GM12873 (cell line): ENCODE results near the gene IFNL4.

Source experiments
- CTCF ChIP-seq: IDR thresholded peaks from 2 replicates; pipeline ENCODE4 v1.5.1; 2012; ENCODE audit warnings: low read depth, mild to moderate bottlenecking, moderate library complexity, low read length, control low read depth; ENCODE audit not compliant: insufficient read depth; ENCODE audit errors: missing control alignments

The IFNL4 gene

GRCh38 chr19:39207293-39207836 lies 41.3 kb downstream of the IFNL4 start:
- no peak for TF ChIP-seq CTCF

- TF ChIP-seq CTCF: no peak
Observed at GRCh38 chr19:39206122-39206521, 42.5 kb downstream of the IFNL4 start.

- no peak for TF ChIP-seq CTCF
Observed at GRCh38 chr19:39205449-39205764, 43.2 kb downstream of the IFNL4 start.

- TF ChIP-seq CTCF: no peak
Observed at GRCh38 chr19:39203372-39204341, 45.0 kb downstream of the IFNL4 start, which contains the start of gene SYCN. SYCN (minus strand) TSS chr19:39204263; CDS start chr19:39204254, 9 bp downstream.

GRCh38 chr19:39202998-39203355 lies 45.7 kb downstream of the IFNL4 start:
- TF ChIP-seq CTCF: no peak

GRCh38 chr19:39200803-39201115 lies 47.9 kb downstream of the IFNL4 start:
- TF ChIP-seq CTCF: no peak

GRCh38 chr19:39200066-39200802 lies 48.4 kb downstream of the IFNL4 start:
- TF ChIP-seq CTCF: no peak
